Esophagus (tissue), 2 donors: Measurements from ENCODE around the gene CFAP65. TPM values are rescaled to one million over a fixed set of nuclear protein-coding genes. Genes with fewer than 3 reads are reported as not detected.

Experiments used
- H3K27ac ChIP-seq, 2 donors: one replicate each; pipeline ENCODE4 v1.5.1; 2013; ENCODE audit warnings: low read depth in 2 of 2, mild to moderate bottlenecking in 2 of 2, inconsistent platforms in 1 of 2, low read length in 1 of 2, moderate library complexity in 1 of 2
- H3K27me3 ChIP-seq, 2 donors: one replicate each; pipeline ENCODE4 v1.6.1; 2013; ENCODE audit warnings: low read length in 2 of 2, control low read depth in 1 of 2, mild to moderate bottlenecking in 1 of 2; ENCODE audit not compliant: insufficient read depth in 2 of 2, control insufficient read depth in 1 of 2
- H3K36me3 ChIP-seq, 2 donors: one replicate each; pipeline ENCODE4 v1.6.1; 2013; ENCODE audit warnings: low read length in 1 of 2; ENCODE audit not compliant: control insufficient read depth in 2 of 2, insufficient read depth in 2 of 2
- H3K4me1 ChIP-seq, 2 donors: one replicate each; pipeline ENCODE4 v1.6.1; 2013; ENCODE audit warnings: low read length in 1 of 2; ENCODE audit not compliant: control insufficient read depth in 2 of 2, insufficient read depth in 2 of 2
- H3K4me3 ChIP-seq, 2 donors: one replicate each; pipeline ENCODE4 v1.5.1; 2013; ENCODE audit warnings: low read length in 2 of 2, mild to moderate bottlenecking in 2 of 2, low read depth in 1 of 2, moderate library complexity in 1 of 2
- H3K9me3 ChIP-seq, 2 donors: one replicate each; pipeline ENCODE4 v1.6.1; 2013; ENCODE audit warnings: mild to moderate bottlenecking in 2 of 2, low read depth in 1 of 2, low read length in 1 of 2, moderate library complexity in 1 of 2; ENCODE audit not compliant: control insufficient read depth in 2 of 2, insufficient read depth in 1 of 2
- WGBS, 2 donors: extraction: QIAGEN DNeasy Blood & Tissue Kit; methylation state at CpG; one replicate each; pipeline ENCODE4 v1.1.7; 2013; 5-methylcytosine and 5-hydroxymethylcytosine counted together
- polyA plus RNA-seq, 2 donors: library from polyadenylated mRNA; stranded (reverse); fragments of 200-250 nt; gene quantifications; one replicate each; pipeline ENCODE4 v1.2.3, GENCODE V29; 2013
- donor health status: healthy with polysubstance abuse.
- donor health status: Bipolar disorder and iron deficiency.

Gene CFAP65
- polyA plus RNA-seq, 2 donors: 0.01 TPM; not detected in 1

- Histone ChIP-seq H3K9me3 (no peaks in the 10 kb centered on the region), H3K27me3 (peaks cover 4 to 30% of the 10 kb centered on the region in 2 donors), H3K4me1 (peaks cover 5 to 23% of the 10 kb centered on the region in 2 donors), H3K27ac (no peak overlapping the region), H3K36me3 (no peaks in the 10 kb centered on the region), H3K4me3 (no peak overlapping the region)
- WGBS, 2 donors: 66 to 68% methylated on average over 9 of the region's 9 CpGs
Observed at GRCh38 chr2:219056176-219056895, 15.0 kb upstream of the CFAP65 start.

GRCh38 chr2:219054956-219055903 is 13.9 kb upstream of the CFAP65 start:
- H3K27me3 ChIP-seq: peaks cover 0 to 19% of the 10 kb centered on the region in 2 donors
- H3K9me3 ChIP-seq: no peaks in the 10 kb centered on the region
- WGBS, 2 donors: 86 to 91% methylated on average over 43 of the region's 43 CpGs
- H3K36me3 ChIP-seq: no peaks in the 10 kb centered on the region
- no peak overlapping the region for H3K4me3 ChIP-seq
- peaks cover 2 to 15% of the 10 kb centered on the region in 2 donors for H3K4me1 ChIP-seq
- H3K27ac ChIP-seq: no peak overlapping the region

DNA sequence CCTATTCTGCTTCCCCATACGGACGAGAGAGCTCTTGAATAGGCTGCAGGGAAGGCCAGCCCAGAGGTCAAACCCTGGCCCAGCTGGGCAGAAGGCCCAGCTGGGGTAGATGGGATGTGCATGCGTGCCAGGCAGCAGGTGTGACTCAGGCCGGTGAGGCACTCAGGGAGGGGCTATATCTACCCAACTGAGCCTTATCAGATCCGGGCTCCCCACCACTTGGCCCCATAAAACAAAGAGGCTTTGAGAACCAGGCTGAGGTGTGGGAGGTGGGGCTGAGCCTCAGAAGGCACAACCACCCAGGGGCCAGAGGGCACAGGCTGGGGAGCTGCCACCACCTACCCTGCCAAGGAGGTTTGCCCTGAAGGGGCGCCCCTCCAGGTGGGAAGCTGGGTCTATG is 8.0 kb upstream of the CFAP65 start:
- Histone ChIP-seq H3K9me3 (no peaks in the 10 kb centered on the region), H3K4me3 (no peak overlapping the region), H3K4me1 (no peaks in the 10 kb centered on the region), H3K27me3 (no peaks in the 10 kb centered on the region), H3K27ac (no peak overlapping the region), H3K36me3 (no peaks in the 10 kb centered on the region)
- WGBS, 2 donors: 59 to 73% methylated on average over 6 of the region's 6 CpGs

DNA sequence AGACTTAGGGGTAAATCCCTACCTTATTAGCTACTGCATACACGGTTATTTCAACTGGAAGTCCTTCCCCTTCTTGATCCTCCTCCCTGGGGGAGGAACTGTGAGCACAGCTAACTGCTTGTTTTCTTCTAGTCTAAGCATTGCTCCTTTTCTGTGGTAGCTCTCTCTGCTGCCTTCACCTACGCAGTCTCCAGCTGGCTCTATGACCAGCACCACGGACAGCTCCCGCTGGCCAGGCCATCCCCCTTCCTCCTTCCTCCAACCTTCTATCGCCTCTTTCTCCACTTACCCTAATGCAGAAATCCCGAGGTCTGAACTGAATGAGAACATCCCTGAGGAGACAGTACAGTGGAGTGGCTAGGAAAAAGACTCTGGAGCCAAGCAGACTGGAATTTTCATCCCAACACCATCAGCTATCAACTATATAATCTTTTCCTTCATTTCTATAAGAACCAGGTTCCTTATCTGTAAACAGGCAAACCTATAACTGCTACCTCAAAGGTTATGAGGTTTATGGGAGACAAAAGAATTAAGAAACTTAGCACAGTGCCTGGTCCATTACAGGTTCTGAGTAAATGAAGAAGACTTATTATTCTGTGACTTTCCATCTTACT is 4.7 kb upstream of the CFAP65 start:
- H3K27ac ChIP-seq: no peak overlapping the region
- H3K36me3 ChIP-seq: no peaks in the 10 kb centered on the region
- no peak overlapping the region for H3K4me3 ChIP-seq
- H3K27me3 ChIP-seq: peaks cover 0 to 5% of the 10 kb centered on the region in 2 donors
- peaks cover 0 to 3% of the 10 kb centered on the region in 2 donors for H3K9me3 ChIP-seq
- H3K4me1 ChIP-seq: no peaks in the 10 kb centered on the region
- WGBS, 2 donors: 2 to 10% methylated on average over 6 of the region's 6 CpGs

DNA sequence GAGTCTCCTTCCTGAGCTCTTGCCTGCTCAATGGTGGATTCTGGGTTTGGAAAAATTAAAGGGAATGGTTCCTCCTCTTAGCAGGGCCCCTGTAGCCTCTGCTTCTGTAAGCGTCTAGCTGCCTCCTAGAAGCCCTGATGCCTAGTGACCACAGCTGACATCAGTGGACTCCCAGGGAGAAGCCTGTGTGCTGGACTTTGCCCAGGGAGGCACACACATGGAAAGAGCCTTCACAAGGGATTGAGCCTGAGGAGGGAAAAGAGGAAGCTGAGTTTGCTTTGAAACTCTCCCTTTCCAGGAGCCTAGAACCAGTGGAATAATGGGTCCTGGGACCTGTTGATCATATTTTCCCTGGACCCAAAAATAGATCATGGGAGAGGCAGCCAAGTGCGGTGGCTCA is 1.4 kb upstream of the CFAP65 start:
- Histone ChIP-seq H3K36me3 (no peaks in the 10 kb centered on the region), H3K9me3 (peaks cover 0 to 3% of the 10 kb centered on the region in 2 donors), H3K4me3 (no peak overlapping the region), H3K4me1 (no peaks in the 10 kb centered on the region), H3K27me3 (peaks cover 0 to 5% of the 10 kb centered on the region in 2 donors), H3K27ac (no peak overlapping the region)
- WGBS, 2 donors: 61 to 82% methylated on average over 2 of the region's 2 CpGs

GRCh38 chr2:219042157-219042556 is 841 bp upstream of the CFAP65 start:
- Histone ChIP-seq H3K27ac (no peak overlapping the region), H3K27me3 (peaks cover 0 to 5% of the 10 kb centered on the region in 2 donors), H3K4me3 (no peak overlapping the region), H3K36me3 (no peaks in the 10 kb centered on the region), H3K4me1 (no peaks in the 10 kb centered on the region), H3K9me3 (peaks cover 0 to 3% of the 10 kb centered on the region in 2 donors)
- WGBS, 2 donors: 78 to 81% methylated on average over 4 of the region's 4 CpGs

DNA sequence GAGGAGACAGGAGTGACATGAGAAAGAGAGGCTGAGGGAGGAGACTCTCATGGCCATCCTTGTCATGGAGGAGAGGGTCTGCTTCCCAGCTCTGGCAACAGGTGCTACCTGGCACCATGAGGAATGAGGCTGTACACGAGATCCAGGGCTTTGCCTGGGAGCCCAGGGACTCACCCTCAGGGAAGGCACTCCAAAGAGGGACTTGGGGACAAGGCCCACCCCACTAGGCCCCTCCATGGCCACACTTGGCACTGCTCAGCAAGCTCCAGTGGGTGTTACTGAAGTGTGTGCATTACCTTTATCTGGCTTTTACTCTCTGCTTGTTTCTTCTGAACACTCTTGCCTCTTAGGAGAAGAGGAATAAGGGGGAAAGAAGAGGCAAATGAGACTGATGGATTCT is 2.7 kb downstream of the CFAP65 start:
- Histone ChIP-seq H3K4me3 (no peak overlapping the region), H3K27ac (no peak overlapping the region), H3K4me1 (no peaks in the 10 kb centered on the region), H3K9me3 (peaks cover 0 to 3% of the 10 kb centered on the region in 2 donors), H3K36me3 (no peaks in the 10 kb centered on the region), H3K27me3 (peaks cover 0 to 5% of the 10 kb centered on the region in 2 donors)
- WGBS, 2 donors: 0 to 22% methylated on average over 1 of the region's 1 CpG

DNA sequence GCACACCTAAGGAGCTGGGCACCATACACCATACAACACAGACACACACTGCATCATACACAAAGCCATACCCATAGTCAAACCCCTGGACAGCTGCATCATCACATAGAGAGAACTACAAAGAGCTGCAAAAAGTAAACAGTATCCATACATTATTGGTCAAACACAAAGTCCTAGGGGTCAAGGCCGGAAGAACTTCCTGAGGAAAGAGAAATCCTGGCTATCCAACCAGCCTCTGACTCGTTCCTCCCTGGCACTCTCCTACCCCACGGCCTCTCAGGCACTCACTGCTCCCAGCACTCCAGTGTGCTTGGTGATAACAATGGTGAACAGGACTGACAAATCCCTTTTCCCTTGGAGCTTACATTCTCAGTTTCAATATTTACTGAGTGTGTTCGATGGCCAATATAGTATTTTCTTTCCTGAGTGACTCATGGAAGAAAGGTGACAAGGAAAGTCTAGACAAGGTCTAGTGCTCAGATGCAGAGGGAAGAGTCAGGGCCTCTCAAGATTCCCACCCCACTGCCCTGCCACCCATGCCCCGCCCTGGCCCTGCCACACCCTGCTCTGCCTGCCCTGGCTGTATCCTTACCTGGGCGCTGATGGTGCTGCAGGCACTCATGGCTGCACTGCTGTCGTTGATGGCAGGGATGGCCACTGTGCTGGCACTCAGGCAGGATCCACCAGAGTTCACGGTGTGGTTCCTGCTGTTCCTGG is 3.4 kb downstream of the CFAP65 start:
- Histone ChIP-seq H3K27me3 (peaks cover 0 to 5% of the 10 kb centered on the region in 2 donors), H3K4me3 (no peak overlapping the region), H3K4me1 (no peaks in the 10 kb centered on the region), H3K27ac (no peak overlapping the region), H3K9me3 (peaks cover 0 to 3% of the 10 kb centered on the region in 2 donors), H3K36me3 (no peaks in the 10 kb centered on the region)
- WGBS, 2 donors: 41 to 47% methylated on average over 8 of the region's 8 CpGs

GRCh38 chr2:219035942-219036341 is 5.4 kb downstream of the CFAP65 start:
- Histone ChIP-seq H3K27me3 (no peaks in the 10 kb centered on the region), H3K4me3 (no peak overlapping the region), H3K27ac (no peak overlapping the region), H3K4me1 (no peaks in the 10 kb centered on the region), H3K36me3 (no peaks in the 10 kb centered on the region), H3K9me3 (no peaks in the 10 kb centered on the region)
- 81 to 95% methylated on average over 2 of the region's 2 CpGs for WGBS, 2 donors
